ENCODE results near the gene MAPK8IP2.

DNA sequence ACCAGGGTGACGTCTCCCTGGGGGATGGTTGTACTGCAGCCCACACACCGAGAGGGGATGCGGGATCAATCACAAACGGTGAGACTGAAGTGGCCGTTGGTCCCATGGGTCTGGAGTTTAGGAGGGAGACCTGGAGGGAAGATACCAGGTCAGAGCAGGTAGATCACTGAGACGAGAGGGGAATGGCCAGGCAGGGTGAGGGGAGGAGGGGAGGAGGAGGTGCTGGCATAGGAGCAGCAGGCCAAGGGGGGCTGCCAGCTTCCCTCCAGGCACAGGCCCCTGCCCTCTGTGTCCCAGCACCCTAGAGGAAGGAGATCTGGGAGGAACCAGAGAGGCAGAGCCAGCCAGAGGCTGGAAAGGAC, 7.0 kb downstream of the MAPK8IP2 start:
- TF ChIP-seq, protein P1, sequence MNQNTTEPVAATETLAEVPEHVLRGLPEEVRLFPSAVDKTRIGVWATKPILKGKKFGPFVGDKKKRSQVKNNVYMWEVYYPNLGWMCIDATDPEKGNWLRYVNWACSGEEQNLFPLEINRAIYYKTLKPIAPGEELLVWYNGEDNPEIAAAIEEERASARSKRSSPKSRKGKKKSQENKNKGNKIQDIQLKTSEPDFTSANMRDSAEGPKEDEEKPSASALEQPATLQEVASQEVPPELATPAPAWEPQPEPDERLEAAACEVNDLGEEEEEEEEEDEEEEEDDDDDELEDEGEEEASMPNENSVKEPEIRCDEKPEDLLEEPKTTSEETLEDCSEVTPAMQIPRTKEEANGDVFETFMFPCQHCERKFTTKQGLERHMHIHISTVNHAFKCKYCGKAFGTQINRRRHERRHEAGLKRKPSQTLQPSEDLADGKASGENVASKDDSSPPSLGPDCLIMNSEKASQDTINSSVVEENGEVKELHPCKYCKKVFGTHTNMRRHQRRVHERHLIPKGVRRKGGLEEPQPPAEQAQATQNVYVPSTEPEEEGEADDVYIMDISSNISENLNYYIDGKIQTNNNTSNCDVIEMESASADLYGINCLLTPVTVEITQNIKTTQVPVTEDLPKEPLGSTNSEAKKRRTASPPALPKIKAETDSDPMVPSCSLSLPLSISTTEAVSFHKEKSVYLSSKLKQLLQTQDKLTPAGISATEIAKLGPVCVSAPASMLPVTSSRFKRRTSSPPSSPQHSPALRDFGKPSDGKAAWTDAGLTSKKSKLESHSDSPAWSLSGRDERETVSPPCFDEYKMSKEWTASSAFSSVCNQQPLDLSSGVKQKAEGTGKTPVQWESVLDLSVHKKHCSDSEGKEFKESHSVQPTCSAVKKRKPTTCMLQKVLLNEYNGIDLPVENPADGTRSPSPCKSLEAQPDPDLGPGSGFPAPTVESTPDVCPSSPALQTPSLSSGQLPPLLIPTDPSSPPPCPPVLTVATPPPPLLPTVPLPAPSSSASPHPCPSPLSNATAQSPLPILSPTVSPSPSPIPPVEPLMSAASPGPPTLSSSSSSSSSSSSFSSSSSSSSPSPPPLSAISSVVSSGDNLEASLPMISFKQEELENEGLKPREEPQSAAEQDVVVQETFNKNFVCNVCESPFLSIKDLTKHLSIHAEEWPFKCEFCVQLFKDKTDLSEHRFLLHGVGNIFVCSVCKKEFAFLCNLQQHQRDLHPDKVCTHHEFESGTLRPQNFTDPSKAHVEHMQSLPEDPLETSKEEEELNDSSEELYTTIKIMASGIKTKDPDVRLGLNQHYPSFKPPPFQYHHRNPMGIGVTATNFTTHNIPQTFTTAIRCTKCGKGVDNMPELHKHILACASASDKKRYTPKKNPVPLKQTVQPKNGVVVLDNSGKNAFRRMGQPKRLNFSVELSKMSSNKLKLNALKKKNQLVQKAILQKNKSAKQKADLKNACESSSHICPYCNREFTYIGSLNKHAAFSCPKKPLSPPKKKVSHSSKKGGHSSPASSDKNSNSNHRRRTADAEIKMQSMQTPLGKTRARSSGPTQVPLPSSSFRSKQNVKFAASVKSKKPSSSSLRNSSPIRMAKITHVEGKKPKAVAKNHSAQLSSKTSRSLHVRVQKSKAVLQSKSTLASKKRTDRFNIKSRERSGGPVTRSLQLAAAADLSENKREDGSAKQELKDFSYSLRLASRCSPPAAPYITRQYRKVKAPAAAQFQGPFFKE (tag by site-specific recombination; IDR thresholded peaks at IDR 0.05; ENCODE audit: borderline replicate concordance): no peak
- TF ChIP-seq ZNF140 (tag by site-specific recombination; IDR thresholded peaks at IDR 0.05): no peak
- TF ChIP-seq, protein P2, sequence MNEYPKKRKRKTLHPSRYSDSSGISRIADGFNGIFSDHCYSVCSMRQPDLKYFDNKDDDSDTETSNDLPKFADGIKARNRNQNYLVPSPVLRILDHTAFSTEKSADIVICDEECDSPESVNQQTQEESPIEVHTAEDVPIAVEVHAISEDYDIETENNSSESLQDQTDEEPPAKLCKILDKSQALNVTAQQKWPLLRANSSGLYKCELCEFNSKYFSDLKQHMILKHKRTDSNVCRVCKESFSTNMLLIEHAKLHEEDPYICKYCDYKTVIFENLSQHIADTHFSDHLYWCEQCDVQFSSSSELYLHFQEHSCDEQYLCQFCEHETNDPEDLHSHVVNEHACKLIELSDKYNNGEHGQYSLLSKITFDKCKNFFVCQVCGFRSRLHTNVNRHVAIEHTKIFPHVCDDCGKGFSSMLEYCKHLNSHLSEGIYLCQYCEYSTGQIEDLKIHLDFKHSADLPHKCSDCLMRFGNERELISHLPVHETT (tag by site-specific recombination; IDR thresholded peaks at IDR 0.05): no peak
